Measurements from ENCODE around the gene ZNF48. TPM values are rescaled to one million over a fixed set of nuclear protein-coding genes. Genes with fewer than 3 reads are reported as not detected.
"Not testable (repeated sequence)": the region's sequence is repeated elsewhere in the genome, so short reads cannot be mapped to it uniquely, and the experiment has no call there.

ZNF48 gene
- total RNA-seq, 1 experiment from 2014 or later = 0.95 TPM

DNA sequence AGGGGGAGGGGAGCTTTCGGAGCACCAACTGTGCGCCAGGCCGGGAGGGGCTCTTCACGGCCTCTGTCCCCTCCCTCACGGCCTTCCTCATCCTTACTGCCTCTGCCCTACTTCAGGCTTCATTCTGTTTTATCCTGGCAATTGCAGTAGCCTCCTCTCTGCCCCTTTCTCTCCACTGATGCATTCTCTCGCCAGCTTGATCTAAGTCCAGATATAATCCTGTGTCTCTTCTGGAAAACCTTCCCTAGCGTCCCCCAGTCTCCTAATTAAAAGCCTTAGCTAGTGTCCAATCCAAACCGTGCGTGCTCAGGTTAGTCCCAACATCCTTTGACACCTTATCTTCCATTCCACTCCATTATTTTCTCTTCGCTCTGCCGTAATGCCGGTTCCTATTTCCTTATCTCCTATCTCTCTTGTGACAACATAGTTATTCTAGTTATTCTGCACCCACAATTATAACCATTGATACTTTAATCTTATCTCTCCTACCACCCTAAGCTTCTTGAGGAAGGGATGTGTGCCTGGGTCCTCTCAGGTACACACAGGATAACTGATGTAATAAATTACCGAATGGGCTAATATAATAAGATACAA, 869 bp downstream of the ZNF48 start:
- in situ Hi-C loops (cut with HindIII; ENCODE audit: low pct_unique_long_range_greater_than_20kb, low sequenced_read_pairs) = no loop called here
- no peak for DNase-seq (ENCODE audit: low read depth, low spot score)

DNA sequence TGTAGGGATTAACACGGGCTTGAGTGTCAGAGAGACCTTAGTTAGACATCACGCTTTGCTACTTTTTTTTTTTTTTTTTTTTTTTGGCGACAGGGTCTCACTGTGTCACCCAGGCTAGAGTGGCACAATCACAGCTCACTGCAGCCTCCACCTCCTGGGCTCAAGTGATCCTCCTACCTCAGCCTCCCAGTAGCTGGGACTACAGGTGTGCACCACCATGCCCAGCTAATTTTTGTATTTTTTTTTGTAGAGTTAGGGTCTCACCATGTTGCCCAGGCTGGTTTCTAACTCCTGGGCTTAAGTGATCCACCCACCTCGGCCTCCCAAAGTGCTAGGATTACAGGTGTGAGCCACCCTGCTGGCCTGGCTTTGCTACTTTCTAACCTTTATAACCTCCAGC, 1.4 kb downstream of the ZNF48 start:
- in situ Hi-C loops (cut with HindIII; ENCODE audit: low pct_unique_long_range_greater_than_20kb, low sequenced_read_pairs); DNase-seq (ENCODE audit: low read depth, low spot score): not testable (repeated sequence)

DNA sequence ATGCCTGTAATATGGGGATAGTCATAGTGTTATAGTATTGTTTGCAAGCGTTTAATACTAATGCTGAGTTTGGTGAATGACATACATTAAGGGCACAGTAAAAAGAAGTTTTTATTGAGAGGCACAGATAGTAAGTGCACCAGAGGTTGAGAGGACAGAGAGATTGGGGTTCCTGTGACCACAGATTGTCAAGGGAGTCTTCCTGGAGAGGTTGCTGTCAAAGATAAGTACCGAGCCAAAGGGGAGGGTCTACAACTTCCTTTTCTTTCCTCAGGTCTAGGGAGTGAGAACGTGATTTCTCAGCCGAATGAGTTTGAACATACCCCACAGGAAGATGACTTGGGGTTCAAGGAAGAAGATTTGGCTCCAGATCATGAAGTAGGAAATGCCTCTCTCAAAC, 1.8 kb downstream of the ZNF48 start:
- DNase-seq (ENCODE audit: low read depth, low spot score) = no peak
- in situ Hi-C loops (cut with HindIII; ENCODE audit: low pct_unique_long_range_greater_than_20kb, low sequenced_read_pairs) = no loop called here

DNA sequence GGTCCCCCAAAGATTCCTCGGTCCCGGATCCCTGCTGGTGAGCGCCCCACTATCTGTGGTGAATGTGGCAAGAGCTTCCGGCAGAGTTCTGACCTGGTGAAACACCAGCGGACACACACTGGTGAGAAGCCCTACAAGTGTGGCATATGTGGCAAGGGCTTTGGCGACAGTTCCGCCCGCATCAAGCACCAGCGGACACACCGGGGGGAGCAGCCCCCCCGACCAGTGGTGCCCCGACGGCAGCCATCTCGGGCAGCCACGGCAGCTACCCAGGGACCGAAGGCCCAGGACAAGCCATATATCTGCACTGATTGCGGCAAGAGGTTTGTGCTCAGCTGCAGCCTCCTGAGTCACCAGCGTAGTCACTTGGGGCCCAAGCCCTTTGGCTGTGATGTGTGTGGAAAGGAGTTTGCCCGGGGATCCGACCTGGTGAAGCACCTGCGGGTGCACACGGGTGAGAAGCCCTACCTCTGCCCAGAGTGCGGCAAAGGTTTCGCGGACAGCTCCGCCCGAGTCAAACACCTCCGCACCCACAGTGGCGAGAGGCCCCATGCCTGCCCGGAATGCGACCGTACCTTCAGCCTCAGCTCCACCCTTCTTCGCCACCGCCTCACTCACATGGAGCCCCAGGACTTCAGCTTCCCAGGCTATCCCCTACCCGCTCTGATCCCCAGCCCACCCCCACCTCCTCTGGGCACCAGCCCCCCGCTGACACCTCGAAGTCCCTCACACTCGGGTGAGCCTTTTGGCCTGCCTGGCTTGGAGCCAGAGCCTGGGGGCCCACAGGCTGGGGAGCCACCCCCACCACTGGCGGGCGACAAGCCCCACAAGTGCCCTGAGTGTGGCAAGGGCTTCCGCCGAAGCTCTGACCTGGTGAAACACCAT, 2.8 kb downstream of the ZNF48 start:
- in situ Hi-C loops (cut with HindIII; ENCODE audit: low pct_unique_long_range_greater_than_20kb, low sequenced_read_pairs) = no loop called here
- no peak for DNase-seq (ENCODE audit: low read depth, low spot score)

DNA sequence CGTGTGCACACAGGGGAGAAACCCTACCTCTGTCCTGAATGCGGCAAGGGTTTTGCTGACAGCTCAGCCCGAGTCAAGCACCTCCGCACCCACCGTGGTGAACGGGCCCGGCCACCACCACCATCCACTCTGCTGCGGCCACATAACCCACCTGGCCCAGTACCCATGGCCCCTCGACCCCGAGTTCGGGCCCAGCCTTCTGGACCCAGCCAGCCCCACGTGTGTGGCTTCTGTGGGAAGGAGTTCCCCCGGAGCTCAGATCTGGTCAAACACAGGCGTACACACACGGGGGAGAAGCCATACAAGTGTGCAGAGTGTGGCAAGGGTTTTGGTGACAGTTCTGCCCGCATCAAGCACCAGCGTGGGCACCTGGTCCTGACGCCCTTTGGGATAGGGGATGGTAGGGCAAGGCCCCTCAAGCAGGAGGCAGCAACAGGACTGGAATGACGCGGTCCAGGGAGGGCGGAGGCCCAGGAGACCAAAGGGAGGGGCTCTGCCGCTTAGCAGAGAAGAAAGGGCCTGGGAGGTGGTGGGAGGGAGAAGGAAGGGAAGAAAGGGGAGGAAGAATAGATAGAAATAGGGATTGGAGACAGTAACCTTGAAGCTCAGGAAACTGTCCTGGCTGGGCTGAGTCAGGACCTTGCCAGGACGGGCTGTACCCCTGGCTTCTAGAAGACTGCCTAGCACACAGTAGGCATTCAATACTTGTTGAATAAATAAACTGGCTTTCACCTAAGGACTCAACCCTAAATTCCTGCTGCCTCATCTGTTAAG, 3.6 kb downstream of the ZNF48 start:
- in situ Hi-C loops (cut with HindIII; ENCODE audit: low pct_unique_long_range_greater_than_20kb, low sequenced_read_pairs) = no loop called here
- DNase-seq (ENCODE audit: low read depth, low spot score) = no peak

DNA sequence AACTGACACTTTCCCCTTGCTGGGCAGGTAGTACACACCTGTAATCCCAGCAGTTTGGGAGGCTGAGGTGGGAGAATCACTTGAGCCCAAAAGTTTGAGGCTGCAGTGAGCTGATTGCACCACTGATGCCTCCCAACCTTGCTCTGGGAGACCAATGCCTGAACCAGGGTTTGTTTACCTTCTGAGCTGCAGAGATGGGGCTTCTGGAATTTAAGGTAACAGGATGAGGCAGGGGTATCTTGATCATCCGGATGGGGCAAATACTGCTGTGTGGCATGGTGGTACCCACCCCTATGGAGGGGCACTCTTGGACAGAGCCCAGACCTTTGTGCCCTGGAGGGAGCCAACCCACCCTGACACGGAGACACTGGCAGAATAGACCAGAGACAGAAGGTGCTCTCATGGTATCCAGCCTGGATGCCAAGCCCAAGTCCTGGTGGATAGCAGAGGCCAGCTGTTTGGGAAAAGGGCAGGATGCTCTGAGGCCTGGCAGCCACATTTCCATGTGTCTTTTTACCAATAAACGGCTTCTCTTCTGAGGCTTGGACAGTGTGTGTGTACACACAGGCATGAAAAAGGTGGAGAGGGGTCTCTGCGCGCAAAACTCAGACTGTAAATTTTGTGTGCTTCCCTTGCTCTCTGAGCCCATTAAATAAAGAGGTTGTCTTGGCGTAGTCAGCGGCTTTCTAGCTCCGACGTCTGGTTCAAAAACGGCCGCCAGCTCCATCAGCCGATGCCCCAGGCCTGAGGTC, 4.4 kb downstream of the ZNF48 start:
- no peak for DNase-seq (ENCODE audit: low read depth, low spot score)
- in situ Hi-C loops (cut with HindIII; ENCODE audit: low pct_unique_long_range_greater_than_20kb, low sequenced_read_pairs) = no loop called here

DNA sequence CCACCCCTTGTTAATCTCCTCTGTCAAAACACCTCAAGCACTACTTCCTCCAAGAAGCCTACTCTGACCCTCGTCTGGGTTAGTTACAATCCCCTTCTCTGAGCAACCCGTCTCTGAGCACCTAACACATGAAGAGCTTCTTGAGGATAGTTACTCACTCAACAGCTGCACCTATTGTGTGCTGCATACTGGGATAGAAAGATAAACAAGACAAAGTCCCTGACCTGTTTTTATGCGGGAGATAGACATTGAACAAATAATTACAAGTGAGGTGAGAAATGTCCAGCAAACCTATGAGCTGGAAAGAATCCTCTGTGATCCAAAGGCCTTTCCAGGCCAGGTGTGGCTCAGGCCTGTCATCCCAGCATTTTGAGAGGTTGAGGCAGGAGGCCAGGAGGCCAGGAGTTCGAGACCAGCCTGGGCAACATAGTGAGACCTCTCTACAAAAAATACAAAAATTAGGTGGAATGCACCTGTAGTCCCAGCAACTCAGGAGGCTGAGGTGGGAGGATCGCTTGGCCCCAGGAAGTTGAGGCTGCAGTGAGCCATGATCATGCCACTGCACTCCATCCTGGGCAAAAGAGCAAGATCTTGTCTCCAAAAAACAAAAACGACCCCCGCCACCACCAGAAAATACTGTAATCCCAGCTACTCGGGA, 6.7 kb downstream of the ZNF48 start:
- DNase-seq (ENCODE audit: low read depth, low spot score) = no peak
- in situ Hi-C loops (cut with HindIII; ENCODE audit: low pct_unique_long_range_greater_than_20kb, low sequenced_read_pairs) = no loop called here

DNA sequence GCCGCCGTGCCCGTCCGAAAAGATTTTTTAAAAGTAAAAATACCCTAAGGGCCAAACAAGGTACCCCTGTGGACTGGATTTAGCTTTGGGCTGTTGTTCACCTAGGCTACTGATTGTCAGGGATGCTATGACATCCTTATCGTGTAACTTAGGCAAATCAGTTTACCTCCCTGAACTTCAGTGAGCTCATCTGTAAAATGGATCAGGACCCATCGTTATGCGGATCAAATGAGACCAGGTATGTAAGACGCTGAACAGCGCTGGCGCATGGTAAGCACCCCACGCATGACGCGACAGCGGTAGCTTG, 11.5 kb downstream of the ZNF48 start:
- in situ Hi-C loops (cut with HindIII; ENCODE audit: low pct_unique_long_range_greater_than_20kb, low sequenced_read_pairs) = no loop called here
- DNase-seq (ENCODE audit: low read depth, low spot score) = no peak

DNA sequence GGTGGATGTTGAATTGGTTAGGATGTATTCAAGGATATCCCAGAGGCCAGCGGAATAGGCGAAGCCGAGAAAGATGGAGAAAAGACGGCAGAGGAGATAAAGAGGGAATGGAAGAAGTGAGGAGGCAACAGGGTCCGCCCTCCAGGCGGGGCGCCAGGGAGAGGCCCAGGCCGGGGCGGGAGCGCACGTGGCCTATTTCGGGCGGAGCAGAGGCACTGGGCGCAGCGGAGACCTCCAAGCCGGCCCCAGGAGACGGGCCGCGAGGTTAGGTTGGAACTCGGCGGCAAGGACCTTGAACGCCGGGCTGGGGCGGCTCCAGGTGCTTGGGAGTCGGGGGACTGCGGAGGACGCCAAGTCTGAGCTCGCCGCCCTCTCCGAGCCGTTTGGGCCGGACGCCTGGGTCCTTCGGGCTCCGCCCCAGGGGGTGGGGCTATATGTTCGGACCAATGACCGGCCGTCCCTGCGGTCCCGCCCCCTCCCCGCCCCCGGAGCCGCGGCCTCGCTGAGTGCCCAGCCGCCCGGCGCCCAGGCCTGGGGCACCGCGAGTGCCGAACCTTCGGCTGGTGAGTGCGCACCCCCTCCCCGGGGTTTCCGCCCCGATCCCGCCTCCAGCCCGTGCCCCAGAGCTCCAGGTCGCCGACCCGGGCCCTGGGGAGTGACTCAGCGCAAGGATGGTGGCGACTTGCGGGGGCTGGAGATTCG, 12.0 kb downstream of the ZNF48 start, which contains the start of gene ZNF771:
Gene ZNF771 (plus strand): TSS at position 505 of the 702 bp plus-strand sequence. CDS start 448 bp downstream, outside the sequence.
- in situ Hi-C loops (cut with HindIII; ENCODE audit: low pct_unique_long_range_greater_than_20kb, low sequenced_read_pairs) = no loop called here
- peak; percentile 81 for DNase-seq (ENCODE audit: low read depth, low spot score)

DNA sequence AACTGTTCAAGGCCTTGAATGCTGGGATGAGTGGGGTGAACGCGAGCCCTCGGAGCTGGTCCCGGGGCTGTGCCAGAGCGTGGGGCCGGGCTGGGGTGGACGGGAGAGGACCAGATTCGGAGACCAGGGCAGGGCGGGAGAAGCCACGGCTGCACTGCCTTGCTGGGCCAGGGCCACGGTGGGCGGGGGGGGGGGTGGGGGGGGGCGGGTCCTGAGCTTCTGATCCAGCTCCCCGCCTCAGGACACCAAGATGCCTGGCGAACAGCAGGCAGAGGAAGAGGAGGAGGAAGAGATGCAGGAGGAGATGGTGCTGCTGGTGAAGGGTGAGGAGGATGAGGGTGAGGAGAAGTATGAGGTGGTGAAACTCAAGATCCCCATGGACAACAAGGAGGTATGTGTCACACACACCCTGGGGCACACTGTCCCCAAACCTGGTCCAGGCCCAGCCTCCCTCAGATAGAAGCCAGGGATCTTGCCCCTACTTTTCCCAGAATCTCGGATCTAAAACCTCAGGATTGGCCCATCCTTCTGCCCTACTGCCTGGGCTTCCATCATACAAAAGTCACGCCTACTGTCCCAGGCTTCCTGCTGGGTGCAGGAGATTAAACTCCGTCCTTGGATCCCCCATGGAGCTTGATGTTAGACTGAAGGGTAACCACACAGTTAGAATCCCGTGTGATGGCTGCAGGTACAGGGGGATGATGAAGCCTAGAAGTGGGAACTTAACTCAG, 12.7 kb downstream of the ZNF48 start:
- in situ Hi-C loops (cut with HindIII; ENCODE audit: low pct_unique_long_range_greater_than_20kb, low sequenced_read_pairs) = no loop called here
- DNase-seq (ENCODE audit: low read depth, low spot score) = no peak

DNA sequence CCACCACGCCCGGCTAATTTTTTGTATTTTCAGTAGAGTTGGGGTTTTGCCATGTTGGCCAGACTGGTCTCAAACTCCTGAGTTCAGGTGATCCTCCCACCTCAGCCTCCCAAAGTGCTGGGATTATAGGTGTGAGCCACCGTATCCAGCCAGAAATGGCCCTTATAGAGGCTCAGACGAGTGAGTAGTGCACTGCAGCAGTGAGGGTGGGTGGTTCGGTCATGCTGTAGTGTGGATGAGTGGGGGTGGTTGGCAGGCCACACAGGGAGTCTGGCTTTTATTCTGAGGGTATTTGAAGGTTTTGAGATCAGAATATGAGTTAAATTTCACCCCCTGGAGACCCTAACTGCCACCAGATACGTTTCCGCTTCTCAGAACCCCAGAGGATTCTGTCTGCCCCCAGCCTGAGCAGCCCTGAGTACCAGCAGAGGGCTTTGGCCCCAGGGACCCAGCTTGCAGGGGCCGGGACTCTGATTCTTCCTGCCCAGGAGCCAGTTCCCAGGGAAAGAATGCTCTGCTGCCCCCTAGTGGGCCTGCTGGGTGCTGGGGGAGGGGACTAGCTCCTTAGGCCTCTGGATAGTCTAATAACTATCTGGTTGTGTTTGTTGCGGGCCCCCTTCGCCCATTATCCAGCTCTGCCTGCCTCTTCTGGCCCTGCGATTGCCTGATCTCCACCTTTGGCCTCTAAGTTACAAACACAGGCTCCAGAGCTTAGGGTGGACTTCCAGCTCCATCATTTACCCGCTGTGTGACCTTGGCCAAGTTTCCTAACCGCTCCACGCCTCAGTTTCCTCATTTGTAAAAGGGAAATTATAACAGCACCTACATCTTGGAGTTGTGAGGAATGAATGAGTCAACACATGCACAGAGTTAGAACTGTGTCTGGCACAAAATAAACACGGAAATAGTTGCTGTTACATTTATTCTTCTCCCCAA, 14.2 kb downstream of the ZNF48 start:
- in situ Hi-C loops (cut with HindIII; ENCODE audit: low pct_unique_long_range_greater_than_20kb, low sequenced_read_pairs) = no loop called here
- peak; percentile 91 for DNase-seq (ENCODE audit: low read depth, low spot score)

DNA sequence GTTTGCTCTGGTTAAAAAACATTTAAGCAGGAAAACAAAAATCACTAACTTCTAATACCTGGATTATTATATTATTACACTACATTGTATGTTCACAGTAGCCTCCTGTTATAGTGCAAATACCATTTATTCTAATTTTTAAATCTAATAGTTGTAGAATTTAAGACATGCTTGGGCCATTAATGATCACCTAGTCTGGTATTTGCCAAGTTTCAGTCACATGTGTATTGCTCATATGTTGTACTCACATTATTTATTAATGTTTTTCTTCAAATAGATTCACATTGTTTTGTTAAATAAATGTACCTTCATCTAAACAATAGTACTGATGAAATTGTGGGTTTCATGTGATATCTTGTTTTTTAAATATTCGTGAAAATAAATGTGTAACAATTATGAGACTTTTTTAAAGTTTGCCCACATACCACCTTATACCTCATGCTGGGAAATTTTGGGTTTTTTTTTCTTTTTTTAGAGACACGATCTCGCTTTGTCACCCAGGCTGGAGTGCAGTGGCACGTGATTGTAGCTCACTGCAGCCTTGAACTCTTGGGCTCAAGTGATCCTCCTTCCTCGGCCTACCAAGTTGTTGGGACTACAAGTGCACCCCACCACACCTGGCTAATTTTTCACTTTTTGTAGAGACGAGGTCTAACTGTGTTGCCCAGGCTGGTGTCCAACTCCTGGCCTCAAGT, 18.0 kb downstream of the ZNF48 start:
- in situ Hi-C loops (cut with HindIII; ENCODE audit: low pct_unique_long_range_greater_than_20kb, low sequenced_read_pairs) = no loop called here
- no peak for DNase-seq (ENCODE audit: low read depth, low spot score)

DNA sequence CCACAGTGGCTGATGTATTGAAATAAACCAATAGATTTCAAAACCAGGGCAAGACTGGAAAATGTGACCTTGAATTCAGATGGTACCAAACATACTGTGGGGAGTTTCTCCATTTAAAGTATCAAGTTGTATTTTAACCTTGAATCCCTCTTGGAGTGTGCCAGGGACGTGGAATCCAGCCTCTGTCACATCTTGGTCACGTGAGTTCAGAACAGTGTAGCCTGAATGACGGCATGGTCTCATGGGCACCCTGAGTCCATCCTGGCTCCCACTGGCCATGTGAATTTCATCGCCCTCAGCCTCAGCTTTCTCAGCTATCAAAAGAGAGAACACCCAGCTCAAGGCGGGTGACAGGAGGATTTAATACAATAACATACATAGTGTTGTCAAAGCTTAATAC, 18.9 kb downstream of the ZNF48 start:
- peak; percentile 21 for DNase-seq (ENCODE audit: low read depth, low spot score)
- in situ Hi-C loops (cut with HindIII; ENCODE audit: low pct_unique_long_range_greater_than_20kb, low sequenced_read_pairs) = no loop called here

DNA sequence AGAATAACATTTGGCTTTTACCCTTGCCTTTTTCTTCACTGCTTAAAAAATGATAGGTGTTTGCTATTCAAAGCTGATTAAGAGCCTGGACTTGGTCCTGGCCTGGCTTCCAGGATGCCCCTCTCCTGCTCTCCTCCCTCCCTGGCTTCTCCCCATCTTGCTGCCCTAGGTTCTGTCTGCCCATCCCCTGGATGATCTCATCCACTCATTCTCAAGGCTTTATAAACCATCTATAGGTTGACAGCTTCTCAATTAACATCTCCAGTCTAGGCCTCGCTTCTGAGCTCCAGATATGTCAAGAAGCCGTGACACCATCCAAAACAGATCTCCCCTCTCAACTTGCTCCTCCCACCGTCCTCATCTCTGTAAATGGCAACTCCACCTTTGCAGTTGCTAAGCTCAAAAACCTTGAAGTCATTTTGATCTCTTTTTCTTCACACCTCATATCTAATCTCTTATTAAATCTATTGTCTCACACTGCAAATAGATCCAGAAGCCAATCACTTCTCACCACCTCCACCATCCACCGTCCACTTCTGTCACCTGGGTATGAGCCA, 20.9 kb downstream of the ZNF48 start:
- DNase-seq (ENCODE audit: low read depth, low spot score) = no peak
- in situ Hi-C loops (cut with HindIII; ENCODE audit: low pct_unique_long_range_greater_than_20kb, low sequenced_read_pairs) = no loop called here
